Subcutaneous adipose tissue (tissue), 4 donors: ENCODE results near the gene MELTF. TPM values are rescaled to one million over a fixed set of nuclear protein-coding genes. Genes with fewer than 3 reads are reported as not detected.

Source experiments
- total RNA-seq, 4 donors: library from RNA; depleted of rRNA; stranded (reverse); fragments of >200 nt; gene quantifications; one replicate each; pipeline ENCODE4 v1.1.0, GENCODE V29; 2016
- TF ChIP-seq, protein P1 (sequence below): fragments of 450-650 bp; IDR thresholded peaks from one replicate; pipeline ENCODE4 v1.5.1; 2016; ENCODE audit warnings: low read depth, mild to moderate bottlenecking, control low read depth, antibody characterized with exemption, moderate library complexity

Gene MELTF
- total RNA-seq, 4 donors from 2014 or later = 3.8 to 10.7 (median 8.5) TPM

DNA sequence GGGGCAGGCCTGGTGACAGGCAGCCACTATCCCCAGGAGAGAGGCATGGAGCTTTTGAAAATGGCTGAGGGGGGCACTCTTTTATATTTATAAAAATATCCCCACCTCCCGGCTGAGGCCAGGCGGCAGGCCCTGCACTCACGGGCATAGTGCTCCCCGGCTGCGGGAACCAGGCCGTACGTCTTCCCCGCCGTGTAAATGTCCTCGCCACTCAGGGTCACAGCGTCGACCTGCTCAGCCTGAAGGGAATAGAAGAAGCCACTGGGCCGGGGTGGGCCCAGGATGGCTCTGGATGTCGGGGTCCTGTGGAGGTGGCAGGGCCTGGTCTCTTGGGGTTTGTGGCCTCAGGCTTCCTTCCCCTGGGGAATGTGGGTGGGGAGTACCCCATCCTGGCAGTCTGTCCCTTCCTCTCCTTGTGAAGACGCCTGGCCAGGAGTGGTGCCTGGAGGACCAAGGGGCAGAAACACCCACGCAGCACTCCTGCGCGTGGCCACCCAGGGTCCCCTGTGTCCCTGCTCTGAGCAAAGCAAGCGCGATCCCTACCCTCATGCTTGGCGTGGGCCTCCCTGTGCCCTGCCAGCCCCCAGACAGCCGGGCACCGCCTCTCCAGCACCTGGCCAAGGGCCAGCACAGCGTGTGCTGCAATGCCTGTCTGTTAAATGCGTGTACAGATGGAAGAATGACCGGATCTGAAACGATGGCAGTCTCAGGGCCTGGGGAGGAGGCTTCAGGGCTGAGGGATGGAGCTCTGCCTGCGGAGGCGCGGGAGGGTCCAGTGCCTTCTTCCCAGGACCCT is 18.9 kb downstream of the MELTF start:
- TF ChIP-seq, protein P1, sequence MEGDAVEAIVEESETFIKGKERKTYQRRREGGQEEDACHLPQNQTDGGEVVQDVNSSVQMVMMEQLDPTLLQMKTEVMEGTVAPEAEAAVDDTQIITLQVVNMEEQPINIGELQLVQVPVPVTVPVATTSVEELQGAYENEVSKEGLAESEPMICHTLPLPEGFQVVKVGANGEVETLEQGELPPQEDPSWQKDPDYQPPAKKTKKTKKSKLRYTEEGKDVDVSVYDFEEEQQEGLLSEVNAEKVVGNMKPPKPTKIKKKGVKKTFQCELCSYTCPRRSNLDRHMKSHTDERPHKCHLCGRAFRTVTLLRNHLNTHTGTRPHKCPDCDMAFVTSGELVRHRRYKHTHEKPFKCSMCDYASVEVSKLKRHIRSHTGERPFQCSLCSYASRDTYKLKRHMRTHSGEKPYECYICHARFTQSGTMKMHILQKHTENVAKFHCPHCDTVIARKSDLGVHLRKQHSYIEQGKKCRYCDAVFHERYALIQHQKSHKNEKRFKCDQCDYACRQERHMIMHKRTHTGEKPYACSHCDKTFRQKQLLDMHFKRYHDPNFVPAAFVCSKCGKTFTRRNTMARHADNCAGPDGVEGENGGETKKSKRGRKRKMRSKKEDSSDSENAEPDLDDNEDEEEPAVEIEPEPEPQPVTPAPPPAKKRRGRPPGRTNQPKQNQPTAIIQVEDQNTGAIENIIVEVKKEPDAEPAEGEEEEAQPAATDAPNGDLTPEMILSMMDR = no peak

DNA sequence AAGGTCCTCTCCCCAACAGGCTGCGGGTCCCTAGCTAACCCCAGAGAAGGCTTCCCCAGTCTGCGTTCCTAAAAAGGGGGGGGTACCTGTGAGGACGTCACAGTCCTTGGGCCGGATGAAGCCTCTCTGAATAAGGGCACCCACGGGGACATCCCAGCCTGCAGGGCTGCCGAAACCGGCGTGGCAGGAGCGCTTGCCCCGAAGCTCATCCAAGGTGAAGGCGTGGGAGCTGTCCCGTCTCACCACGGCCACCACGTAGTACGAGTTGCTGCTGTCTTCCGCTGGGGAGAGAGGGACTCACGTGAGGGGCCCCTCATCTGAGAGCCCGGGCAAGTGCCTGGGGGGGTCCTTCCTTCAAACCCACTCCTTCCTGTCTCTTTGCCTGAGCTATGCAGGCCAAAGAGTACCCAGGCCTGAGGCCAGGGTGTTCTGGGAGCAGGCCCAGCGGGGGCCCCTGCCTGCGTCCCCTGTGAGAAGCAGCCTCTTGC is 20.0 kb downstream of the MELTF start:
- TF ChIP-seq, protein P1 = no peak

DNA sequence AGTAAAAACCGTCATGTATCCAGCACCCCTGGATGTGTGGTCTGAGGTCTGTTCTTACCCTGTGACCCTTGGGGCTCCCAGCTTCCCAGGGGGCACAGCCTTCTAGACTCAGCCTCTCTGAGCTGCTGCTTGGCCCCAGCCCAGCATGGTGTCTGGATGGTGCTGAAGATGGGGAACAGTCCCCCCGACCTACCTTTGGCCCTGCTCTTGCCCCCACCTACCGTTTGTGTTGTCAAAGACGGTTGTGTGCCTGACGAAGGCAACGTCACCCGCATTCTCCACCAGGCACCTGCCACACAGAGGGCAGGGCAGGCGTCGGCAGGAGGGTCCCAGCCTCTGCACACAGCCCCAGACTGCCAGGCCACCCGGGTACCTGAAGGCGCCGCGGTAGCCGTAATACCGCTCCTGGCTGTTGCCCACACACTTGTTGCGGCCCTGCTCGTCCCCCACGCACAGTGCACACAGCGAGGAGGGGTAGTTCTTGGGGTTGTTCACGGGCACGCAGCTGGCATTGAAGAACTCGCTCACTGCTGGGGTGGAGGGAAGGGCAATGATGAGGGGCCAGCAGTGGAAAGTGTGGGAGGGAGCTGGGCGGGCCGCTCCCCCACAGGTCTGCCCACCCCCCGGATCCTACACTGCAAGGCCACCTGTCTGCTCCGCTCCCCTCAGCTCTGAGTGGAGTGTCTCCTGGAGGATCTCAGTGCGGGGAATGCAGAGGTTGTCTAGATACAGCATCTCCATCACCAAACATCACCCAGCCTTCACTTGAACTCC is 21.0 kb downstream of the MELTF start:
- TF ChIP-seq, protein P1 = no peak

DNA sequence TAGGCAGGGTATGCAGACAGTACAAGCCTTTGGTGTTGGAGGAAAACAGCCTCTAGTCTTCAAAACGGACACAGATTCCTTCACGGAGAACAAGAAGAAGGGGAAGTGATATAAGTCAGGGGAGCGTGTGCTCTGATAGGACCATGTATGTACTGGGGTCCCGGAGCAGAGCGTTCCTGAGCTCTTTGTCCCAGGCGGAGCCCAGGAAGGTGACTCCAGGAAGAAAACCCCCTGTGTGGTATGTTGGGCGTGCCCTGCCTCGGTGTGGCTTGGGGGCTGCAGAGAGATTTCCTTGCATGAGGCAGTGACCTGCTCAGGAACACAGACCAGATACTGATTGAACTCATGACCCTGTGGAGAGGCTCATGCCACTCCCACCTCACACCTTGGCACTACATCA is 21.7 kb downstream of the MELTF start:
- TF ChIP-seq, protein P1 = no peak

DNA sequence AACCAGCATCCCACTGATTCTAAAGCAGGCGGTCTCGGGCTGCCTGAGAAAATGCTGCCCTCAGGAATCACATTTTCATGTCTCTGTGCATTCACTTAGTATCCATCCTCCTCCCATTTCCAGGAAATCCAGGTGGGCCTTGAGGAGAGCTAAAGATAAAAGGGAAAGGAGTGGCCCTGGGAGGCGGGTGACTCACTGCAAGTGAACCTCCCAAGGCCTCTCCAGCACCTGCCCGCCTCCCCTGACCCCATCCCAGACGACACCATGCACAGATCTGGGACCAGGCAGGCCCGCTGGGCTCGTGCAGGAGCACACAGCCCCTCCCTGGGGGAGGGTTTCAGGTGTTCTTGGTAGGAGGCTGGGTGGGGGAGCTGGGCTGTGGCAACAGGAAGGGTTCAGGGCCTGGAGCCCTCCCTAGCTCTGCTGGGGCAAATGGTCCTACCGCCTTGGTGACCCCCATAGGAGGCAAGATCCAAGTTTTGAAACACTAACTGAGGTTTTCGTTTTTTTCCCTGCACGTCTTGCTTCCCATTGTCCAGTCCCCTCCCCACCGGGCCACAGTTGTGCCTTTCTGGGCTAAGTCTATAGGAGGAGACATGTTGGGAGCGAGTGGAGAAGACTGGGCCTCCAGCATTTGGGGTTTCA is 22.2 kb downstream of the MELTF start:
- TF ChIP-seq, protein P1 = no peak

DNA sequence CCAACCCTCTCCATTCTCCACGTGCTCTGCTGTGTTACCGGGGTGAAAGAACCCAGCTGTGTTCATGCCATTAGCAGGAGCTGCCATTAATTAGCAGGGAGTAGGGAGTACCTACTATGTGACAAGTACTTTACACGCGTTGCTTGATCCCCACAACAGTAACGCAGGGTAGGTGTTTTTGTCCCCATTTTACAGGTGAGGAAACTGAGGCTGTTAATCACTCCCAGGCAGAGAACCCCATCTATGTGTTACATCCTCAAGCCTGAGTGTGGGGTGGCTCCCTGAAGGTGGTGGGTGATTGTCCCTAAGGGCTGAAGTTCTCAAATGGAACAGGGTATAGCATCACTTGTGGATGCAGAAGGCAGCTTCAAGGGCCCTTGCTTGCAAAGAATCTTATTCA is 22.8 kb downstream of the MELTF start:
- TF ChIP-seq, protein P1 = no peak

DNA sequence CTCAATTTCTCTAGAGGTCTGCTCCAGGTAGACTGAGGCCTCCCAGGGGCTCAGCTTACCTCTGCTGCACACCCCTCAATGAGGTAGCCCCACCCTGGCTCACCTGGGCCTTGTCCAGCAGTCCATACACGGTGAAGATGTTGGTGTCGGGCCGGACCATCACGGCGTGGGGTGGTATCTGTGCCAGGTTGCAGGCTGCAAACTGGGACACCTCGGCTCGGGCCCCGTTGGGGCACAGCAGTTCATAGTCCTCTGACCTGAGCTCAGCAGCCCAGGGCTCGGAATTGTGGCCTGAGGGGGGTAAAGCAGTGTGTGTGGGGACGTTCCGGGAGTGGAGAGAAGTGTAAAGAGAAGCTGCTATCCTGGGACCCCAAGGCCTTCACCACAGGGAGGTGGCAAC is 23.2 kb downstream of the MELTF start:
- TF ChIP-seq, protein P1 = no peak
